ENCODE measurements around the gene CEP152. TPM values are rescaled to one million over a fixed set of nuclear protein-coding genes. Genes with fewer than 3 reads are reported as not detected.
A peak's percentile ranks its signal among the peaks of the same experiment; 100 is the strongest.
"Not testable (repeated sequence)": the region's sequence is repeated elsewhere in the genome, so short reads cannot be mapped to it uniquely, and the experiment has no call there.

The CEP152 gene
- polyA plus RNA-seq (2012; ENCODE audit: missing spikeins) = 11.3 TPM

GRCh38 chr15:48810414-48811324, at the start of gene CEP152:
Gene CEP152, minus strand, starts transcription at chr15:48811069. Its CDS starts 5,420 bp downstream, at chr15:48805649.
- TF ChIP-seq POLR2A (IDR thresholded peaks at IDR 0.05; ENCODE audit: low read depth, low read length) = peak; percentile 68; the same call in 1 of the 2 replicates
- TF ChIP-seq TAF1 (IDR thresholded peaks at IDR 0.05; ENCODE audit: borderline replicate concordance, low read depth, low read length) = no peak; the same call in 1 of the 2 replicates
- peak; percentile 77 for TF ChIP-seq POLR2AphosphoS5 (IDR thresholded peaks at IDR 0.05; ENCODE audit: low read depth, low read length)

GRCh38 chr15:48859426-48859825, 48.6 kb upstream of the CEP152 start:
- TF ChIP-seq POLR2A (IDR thresholded peaks at IDR 0.05; ENCODE audit: low read depth, low read length) = no peak
- no peak for TF ChIP-seq POLR2AphosphoS5 (IDR thresholded peaks at IDR 0.05; ENCODE audit: low read depth, low read length)
- FAIRE-seq = no peak
- no peak for DNase-seq (ENCODE audit: insufficient read length)

More at GRCh38 chr15:48810414-48811324, at the start of gene CEP152:
- DNase-seq (ENCODE audit: insufficient read length) (peak; percentile 62), FAIRE-seq (peak; percentile 99)

GRCh38 chr15:48858401-48858800, 47.5 kb upstream of the CEP152 start:
- TF ChIP-seq POLR2A (IDR thresholded peaks at IDR 0.05; ENCODE audit: low read depth, low read length) (no peak), POLR2AphosphoS5 (IDR thresholded peaks at IDR 0.05; ENCODE audit: low read depth, low read length) (no peak), TAF1 (IDR thresholded peaks at IDR 0.05; ENCODE audit: borderline replicate concordance, low read depth, low read length) (no peak)
- FAIRE-seq = no peak
- DNase-seq (ENCODE audit: insufficient read length) = no peak

- DNase-seq (ENCODE audit: insufficient read length) (no peak), FAIRE-seq (no peak)
- TF ChIP-seq POLR2AphosphoS5 (IDR thresholded peaks at IDR 0.05; ENCODE audit: low read depth, low read length) = no peak
- TF ChIP-seq POLR2A (IDR thresholded peaks at IDR 0.05; ENCODE audit: low read depth, low read length) = no peak
- no peak for TF ChIP-seq TAF1 (IDR thresholded peaks at IDR 0.05; ENCODE audit: borderline replicate concordance, low read depth, low read length)
These were observed 46.1 kb upstream of the CEP152 start for GRCh38 chr15:48856942-48857341.

GRCh38 chr15:48855501-48856440, 44.9 kb upstream of the CEP152 start:
- no peak for DNase-seq (ENCODE audit: insufficient read length)
- TF ChIP-seq TAF1 (IDR thresholded peaks at IDR 0.05; ENCODE audit: borderline replicate concordance, low read depth, low read length) = no peak
- no peak for TF ChIP-seq POLR2AphosphoS5 (IDR thresholded peaks at IDR 0.05; ENCODE audit: low read depth, low read length)
- TF ChIP-seq POLR2A (IDR thresholded peaks at IDR 0.05; ENCODE audit: low read depth, low read length) = no peak
- no peak for FAIRE-seq

- not testable (repeated sequence) for FAIRE-seq; DNase-seq (ENCODE audit: insufficient read length)
These were observed 43.6 kb upstream of the CEP152 start for GRCh38 chr15:48854434-48854833.

GRCh38 chr15:48851956-48852355, 41.1 kb upstream of the CEP152 start:
- DNase-seq (ENCODE audit: insufficient read length) = no peak
- TF ChIP-seq POLR2AphosphoS5 (IDR thresholded peaks at IDR 0.05; ENCODE audit: low read depth, low read length) = no peak
- no peak for FAIRE-seq

GRCh38 chr15:48850648-48851047, 39.8 kb upstream of the CEP152 start:
- TF ChIP-seq POLR2AphosphoS5 (IDR thresholded peaks at IDR 0.05; ENCODE audit: low read depth, low read length) = no peak
- no peak for TF ChIP-seq TAF1 (IDR thresholded peaks at IDR 0.05; ENCODE audit: borderline replicate concordance, low read depth, low read length)
- no peak for FAIRE-seq
- DNase-seq (ENCODE audit: insufficient read length) = no peak

GRCh38 chr15:48845123-48845522, 34.3 kb upstream of the CEP152 start:
- TF ChIP-seq TAF1 (IDR thresholded peaks at IDR 0.05; ENCODE audit: borderline replicate concordance, low read depth, low read length) (no peak), POLR2AphosphoS5 (IDR thresholded peaks at IDR 0.05; ENCODE audit: low read depth, low read length) (no peak), POLR2A (IDR thresholded peaks at IDR 0.05; ENCODE audit: low read depth, low read length) (no peak)
- DNase-seq (ENCODE audit: insufficient read length) (no peak), FAIRE-seq (no peak)

GRCh38 chr15:48842501-48842900, 31.6 kb upstream of the CEP152 start:
- FAIRE-seq (no peak), DNase-seq (ENCODE audit: insufficient read length) (no peak)
- no peak for TF ChIP-seq POLR2A (IDR thresholded peaks at IDR 0.05; ENCODE audit: low read depth, low read length)
- TF ChIP-seq POLR2AphosphoS5 (IDR thresholded peaks at IDR 0.05; ENCODE audit: low read depth, low read length) = no peak
- TF ChIP-seq TAF1 (IDR thresholded peaks at IDR 0.05; ENCODE audit: borderline replicate concordance, low read depth, low read length) = no peak

- no peak for TF ChIP-seq POLR2A (IDR thresholded peaks at IDR 0.05; ENCODE audit: low read depth, low read length)
- no peak for TF ChIP-seq POLR2AphosphoS5 (IDR thresholded peaks at IDR 0.05; ENCODE audit: low read depth, low read length)
- no peak for TF ChIP-seq TAF1 (IDR thresholded peaks at IDR 0.05; ENCODE audit: borderline replicate concordance, low read depth, low read length)
- DNase-seq (ENCODE audit: insufficient read length) (no peak), FAIRE-seq (no peak)
These were observed 23.9 kb upstream of the CEP152 start for GRCh38 chr15:48834756-48835155.
